DOHH2 (cell line): ENCODE data around the gene RIMS1.

Experiments used
- H3F3A ChIP-seq: fragments of 200-600 bp; sonication (generic), shearing (Covaris generic); 2 replicates; pipeline ENCODE4 v1.6.0; 2016; ENCODE audit warnings: antibody characterized with exemption, mild to moderate bottlenecking; ENCODE audit not compliant: control insufficient read depth, insufficient read depth
- H3K27ac ChIP-seq: fragments of 200-600 bp; sonication (generic); 2 replicates; pipeline ENCODE4 v1.5.1; 2014; ENCODE audit warnings: low read depth, mild to moderate bottlenecking, low read length, moderate library complexity
- H3K27me3 ChIP-seq: fragments of 200-600 bp; sonication (generic); 2 replicates; pipeline ENCODE4 v1.6.1; 2014; ENCODE audit warnings: mild to moderate bottlenecking, low read length, mixed read lengths; ENCODE audit not compliant: control insufficient read depth
- H3K36me3 ChIP-seq: fragments of 200-600 bp; sonication (generic); 2 replicates; pipeline ENCODE4 v1.6.1; 2014; ENCODE audit warnings: mild to moderate bottlenecking, low read length, moderate library complexity, mixed read lengths; ENCODE audit not compliant: control insufficient read depth
- H3K4me1 ChIP-seq: fragments of 200-600 bp; sonication (generic); 2 replicates; pipeline ENCODE4 v1.6.1; 2014; ENCODE audit warnings: mild to moderate bottlenecking, low read length, mixed read lengths; ENCODE audit not compliant: control insufficient read depth
- H3K4me2 ChIP-seq: fragments of 200-600 bp; sonication (generic); 2 replicates; pipeline ENCODE4 v1.6.0; 2014; ENCODE audit warnings: mild to moderate bottlenecking, low read length, moderate library complexity
- H3K4me3 ChIP-seq: fragments of 200-600 bp; sonication (generic); 2 replicates; pipeline ENCODE4 v1.5.1; 2014; ENCODE audit warnings: mild to moderate bottlenecking, low read length, mixed read lengths
- H3K79me2 ChIP-seq: fragments of 200-600 bp; sonication (generic); 2 replicates; pipeline ENCODE4 v1.6.1; 2014; ENCODE audit warnings: mild to moderate bottlenecking, low read length, mixed read lengths; ENCODE audit not compliant: control insufficient read depth
- H3K9me2 ChIP-seq: fragments of 200-600 bp; sonication (generic); replicated peaks from 2 replicates; pipeline ENCODE4 v1.6.1; 2014; ENCODE audit warnings: mild to moderate bottlenecking, low read length, mixed read lengths; ENCODE audit not compliant: control insufficient read depth
- H3K9me3 ChIP-seq: fragments of 200-600 bp; sonication (generic); 2 replicates; pipeline ENCODE4 v1.6.1; 2014; ENCODE audit warnings: antibody characterized with exemption, low read length, mixed read lengths; ENCODE audit not compliant: control insufficient read depth, insufficient read depth
- H4K20me1 ChIP-seq: fragments of 200-600 bp; sonication (generic); 2 replicates; pipeline ENCODE4 v1.6.0; 2014; ENCODE audit warnings: low read depth, mild to moderate bottlenecking, antibody characterized with exemption, low read length, moderate library complexity; ENCODE audit not compliant: control insufficient read depth, insufficient read depth
- CTCF ChIP-seq: fragments of 200-600 bp; sonication (generic); IDR thresholded peaks from one replicate; pipeline ENCODE4 v1.5.1; 2014; ENCODE audit warnings: antibody characterized with exemption, mild to moderate bottlenecking, low read depth, low read length; ENCODE audit not compliant: poor library complexity, severe bottlenecking
- EZH2phosphoT487 ChIP-seq: fragments of 200-600 bp; sonication (generic); IDR thresholded peaks from 2 replicates; pipeline ENCODE4 v1.6.1; 2017; ENCODE audit warnings: borderline replicate concordance, mild to moderate bottlenecking, antibody characterized with exemption, low read length, moderate library complexity, mixed read lengths

The RIMS1 gene

GRCh38 chr6:72182337-72183246 lies 296.2 kb downstream of the RIMS1 start:
- Histone ChIP-seq H3K4me1 (0 out of 2 replicates have a peak, but pooled peaks cover 3% of the 10 kb centered on the region), H3F3A (no peaks in the 10 kb centered on the region), H3K4me3 (peak overlapping the region; percentile 68), H3K79me2 (no peaks in the 10 kb centered on the region), H4K20me1 (no peaks in the 10 kb centered on the region), H3K27ac (no peak overlapping the region), H3K27me3 (peaks cover 35% of the 10 kb centered on the region), H3K9me2 (no peaks in the 10 kb centered on the region), H3K4me2 (peak overlapping the region; percentile 71), H3K9me3 (no peaks in the 10 kb centered on the region), H3K36me3 (no peaks in the 10 kb centered on the region)
- no peak for TF ChIP-seq CTCF
- peak; percentile 32; the same call in 1 of the 2 replicates for TF ChIP-seq EZH2phosphoT487

GRCh38 chr6:72203983-72204382 lies 317.6 kb downstream of the RIMS1 start:
- H3K4me1 ChIP-seq = no peaks in the 10 kb centered on the region
- no peaks in the 10 kb centered on the region for H4K20me1 ChIP-seq
- no peak overlapping the region for H3K27ac ChIP-seq
- no peaks in the 10 kb centered on the region for H3K9me3 ChIP-seq
- no peak overlapping the region for H3K4me3 ChIP-seq
- H3K4me2 ChIP-seq = no peak overlapping the region
- H3K27me3 ChIP-seq = peaks cover 3% of the 10 kb centered on the region; the same call in 1 of the 2 replicates
- H3F3A ChIP-seq = no peaks in the 10 kb centered on the region
- TF ChIP-seq EZH2phosphoT487 = no peak
- no peak for TF ChIP-seq CTCF
- no peaks in the 10 kb centered on the region for H3K9me2 ChIP-seq
- no peaks in the 10 kb centered on the region for H3K79me2 ChIP-seq
- no peaks in the 10 kb centered on the region for H3K36me3 ChIP-seq

GRCh38 chr6:72205500-72205899 lies 319.1 kb downstream of the RIMS1 start:
- Histone ChIP-seq H3K9me3 (no peaks in the 10 kb centered on the region), H3K4me3 (no peak overlapping the region), H4K20me1 (no peaks in the 10 kb centered on the region), H3K36me3 (no peaks in the 10 kb centered on the region), H3K79me2 (no peaks in the 10 kb centered on the region), H3K27ac (no peak overlapping the region), H3K4me2 (no peak overlapping the region), H3F3A (no peaks in the 10 kb centered on the region), H3K9me2 (no peaks in the 10 kb centered on the region), H3K4me1 (no peaks in the 10 kb centered on the region), H3K27me3 (peaks cover 3% of the 10 kb centered on the region; the same call in 1 of the 2 replicates)
- TF ChIP-seq EZH2phosphoT487 = no peak
- TF ChIP-seq CTCF = no peak
